Gastroesophageal sphincter (tissue), 4 donors: ENCODE results near the gene PCBP3. TPM values are rescaled to one million over a fixed set of nuclear protein-coding genes. Genes with fewer than 3 reads are reported as not detected.

ENCODE experiments used
- ATAC-seq: fragments of 150-250 bp; one replicate; pipeline ENCODE4 v1.9.1; 2016; ENCODE audit warnings: mild to moderate bottlenecking, moderate library complexity
- H3K27ac ChIP-seq, 4 donors: fragments of 200-600 bp; sonication (generic) in 3 of 4; 1 replicate in 3 of 4; 2 replicates in 1 of 4; pipeline ENCODE4 v1.5.1; 2016 to 2019
- H3K27me3 ChIP-seq: fragments of 200-600 bp; sonication (generic); one replicate; pipeline ENCODE4 v1.5.1; 2019
- H3K36me3 ChIP-seq, 2 donors: fragments of 200-600 bp; sonication (generic); one replicate each; pipeline ENCODE4 v1.5.1; 2019; ENCODE audit warnings: control low read depth in 1 of 2
- H3K4me1 ChIP-seq, 3 donors: fragments of 200-600 bp; sonication (generic); 1 replicate in 2 of 3; 2 replicates in 1 of 3; pipeline ENCODE4 v1.5.1; 2016 to 2019; ENCODE audit warnings: control low read depth in 2 of 3
- H3K4me3 ChIP-seq, 2 donors: fragments of 200-600 bp; sonication (generic); one replicate each; pipeline ENCODE4 v1.5.1; 2019; ENCODE audit warnings: mild to moderate bottlenecking in 1 of 2, moderate library complexity in 1 of 2
- H3K9me3 ChIP-seq, 3 donors: fragments of 200-600 bp; sonication (generic); one replicate each; pipeline ENCODE4 v1.5.1; 2017 to 2019; ENCODE audit warnings: control low read depth in 2 of 3
- CTCF ChIP-seq, 4 experiments: fragments of 200-600 bp in 2 of 4; fragments of 450-650 bp in 2 of 4; sonication (generic) in 1 of 4; IDR thresholded peaks; one replicate each; pipeline ENCODE4 v1.5.1; 2017 to 2019; ENCODE audit warnings: antibody characterized with exemption in 4 of 4, mild to moderate bottlenecking in 2 of 4, moderate library complexity in 2 of 4
- EP300 ChIP-seq: sonication (generic); formaldehyde crosslinking; IDR thresholded peaks from one replicate; pipeline ENCODE4 v1.6.1; 2017; ENCODE audit warnings: antibody characterized with exemption, mild to moderate bottlenecking
- POLR2A ChIP-seq, 2 donors: fragments of 450-650 bp; IDR thresholded peaks; one replicate each; pipeline ENCODE4 v1.6.1; 2017; ENCODE audit warnings: antibody characterized with exemption in 2 of 2, mild to moderate bottlenecking in 2 of 2, moderate library complexity in 1 of 2
- POLR2AphosphoS5 ChIP-seq: sonication (generic); formaldehyde crosslinking; IDR thresholded peaks from one replicate; pipeline ENCODE4 v1.6.1; 2017; ENCODE audit warnings: antibody characterized with exemption
- WGBS, 2 donors: methylation state at CpG; one replicate each; pipeline ENCODE4 v1.1.5; 2018; ENCODE audit warnings: low coverage in 1 of 2; 5-methylcytosine and 5-hydroxymethylcytosine counted together
- total RNA-seq, 4 donors: library from RNA; depleted of rRNA; stranded (reverse); fragments of >200 nt; gene quantifications; one replicate each; pipeline ENCODE4 v1.1.0, GENCODE V29; 2016

PCBP3 gene
- total RNA-seq, 4 donors from 2014 or later = 5.1 to 14.8 (median 10.4) TPM

- no peak overlapping the region for H3K27ac ChIP-seq
- no peaks in the 10 kb centered on the region for H3K9me3 ChIP-seq
- TF ChIP-seq POLR2AphosphoS5 (no peak), POLR2A (IDR thresholded peaks at IDR 0.05) (no peak), CTCF (IDR thresholded peaks at IDR 0.05) (no peak), EP300 (no peak)
- ATAC-seq = no peak
- H3K4me1 ChIP-seq = no peaks in the 10 kb centered on the region
- WGBS, 2 donors = 91 to 95% methylated on average over 9 to 12 of the region's 17 CpGs
- no peak overlapping the region for H3K4me3 ChIP-seq
- no peaks in the 10 kb centered on the region for H3K36me3 ChIP-seq
- peaks cover 31% of the 10 kb centered on the region for H3K27me3 ChIP-seq
These were observed 224.6 kb downstream of the PCBP3 start for GRCh38 chr21:45868086-45868485.

GRCh38 chr21:45868488-45868887, 225.0 kb downstream of the PCBP3 start:
- TF ChIP-seq POLR2AphosphoS5 (no peak), CTCF (IDR thresholded peaks at IDR 0.05) (no peak), POLR2A (IDR thresholded peaks at IDR 0.05) (no peak), EP300 (no peak)
- no peak for ATAC-seq
- Histone ChIP-seq H3K9me3 (no peaks in the 10 kb centered on the region), H3K27ac (no peak overlapping the region), H3K27me3 (peaks cover 35% of the 10 kb centered on the region), H3K36me3 (no peaks in the 10 kb centered on the region), H3K4me3 (no peak overlapping the region), H3K4me1 (no peaks in the 10 kb centered on the region)
- 80% methylated on average over 2 of the region's 22 CpGs; no CpG with 5 or more reads in 1 of the 2 donors for WGBS, 2 donors

GRCh38 chr21:45869121-45870007, 225.8 kb downstream of the PCBP3 start:
- TF ChIP-seq POLR2AphosphoS5 (no peak), EP300 (no peak), POLR2A (IDR thresholded peaks at IDR 0.05) (no peak), CTCF (IDR thresholded peaks at IDR 0.05) (no peak)
- no peaks in the 10 kb centered on the region for H3K9me3 ChIP-seq
- no peak for ATAC-seq
- H3K4me3 ChIP-seq = no peak overlapping the region
- H3K4me1 ChIP-seq = no peaks in the 10 kb centered on the region
- H3K27ac ChIP-seq = no peak overlapping the region
- 82 to 88% methylated on average over 7 to 13 of the region's 24 CpGs for WGBS, 2 donors
- no peaks in the 10 kb centered on the region for H3K36me3 ChIP-seq
- peaks cover 35% of the 10 kb centered on the region for H3K27me3 ChIP-seq

- Histone ChIP-seq H3K4me3 (no peak overlapping the region), H3K9me3 (no peaks in the 10 kb centered on the region), H3K36me3 (no peaks in the 10 kb centered on the region), H3K27ac (no peak overlapping the region), H3K27me3 (peaks cover 43% of the 10 kb centered on the region), H3K4me1 (peaks cover 0 to 7% (median 0%) of the 10 kb centered on the region in 3 donors)
- TF ChIP-seq POLR2AphosphoS5 = no peak
- no peak for ATAC-seq
- WGBS, 2 donors = 77 to 100% methylated on average over 3 to 4 of the region's 12 CpGs
These were observed 226.9 kb downstream of the PCBP3 start for GRCh38 chr21:45870421-45870820.

- no peak for ATAC-seq
- peaks cover 0 to 7% (median 0%) of the 10 kb centered on the region in 3 donors for H3K4me1 ChIP-seq
- no CpG with 5 or more reads among the region's 17 CpGs for WGBS, 2 donors
These were observed 227.5 kb downstream of the PCBP3 start for GRCh38 chr21:45870851-45871615.

More at GRCh38 chr21:45870851-45871615, 227.5 kb downstream of the PCBP3 start:
- Histone ChIP-seq H3K27ac (no peak overlapping the region), H3K27me3 (peaks cover 38% of the 10 kb centered on the region), H3K9me3 (no peaks in the 10 kb centered on the region), H3K4me3 (no peak overlapping the region), H3K36me3 (no peaks in the 10 kb centered on the region)
- no peak for TF ChIP-seq EP300
- no peak for TF ChIP-seq POLR2AphosphoS5
- no peak for TF ChIP-seq CTCF (IDR thresholded peaks at IDR 0.05)
- no peak for TF ChIP-seq POLR2A (IDR thresholded peaks at IDR 0.05)
